SK-N-SH treated with all-trans-retinoic acid at 6 μM for 48 hours (cell line): ENCODE measurements around the gene PMCH.
"Not testable (repeated sequence)": the region's sequence is repeated elsewhere in the genome, so short reads cannot be mapped to it uniquely, and the experiment has no call there.

Source experiments
- ARNTL ChIP-seq: fragments of 450-650 bp; formaldehyde crosslinking; IDR thresholded peaks from 2 replicates; pipeline ENCODE4 v1.5.0; 2020; ENCODE audit warnings: low read depth, mild to moderate bottlenecking, moderate library complexity, borderline replicate concordance
- TCF4 ChIP-seq: fragments of 250-450 bp; sonication (Bioruptor Pico); IDR thresholded peaks from 2 replicates; pipeline ENCODE4 v1.8.0; 2021; ENCODE audit warnings: mild to moderate bottlenecking, moderate library complexity, borderline replicate concordance
- TOX ChIP-seq: fragments of 250-450 bp; sonication (Bioruptor Pico); IDR thresholded peaks from 2 replicates; pipeline ENCODE4 v1.8.0; 2021; ENCODE audit warnings: mild to moderate bottlenecking, moderate library complexity, borderline replicate concordance
- ZC3H10 ChIP-seq: fragments of 250-450 bp; sonication (Bioruptor Pico); IDR thresholded peaks from 2 replicates; pipeline ENCODE4 v1.5.1; 2021; ENCODE audit warnings: mild to moderate bottlenecking, moderate library complexity
- ZNF70 ChIP-seq: fragments of 450-650 bp; formaldehyde crosslinking; IDR thresholded peaks from 2 replicates; pipeline ENCODE4 v1.5.0; 2020; ENCODE audit warnings: mild to moderate bottlenecking, moderate library complexity
- TF ChIP-seq, protein P1 (sequence below): fragments of 250-450 bp; sonication (Bioruptor Pico); IDR thresholded peaks from 2 replicates; pipeline ENCODE4 v1.8.0; 2021; ENCODE audit warnings: low read depth, mild to moderate bottlenecking, moderate library complexity, borderline replicate concordance

DNA sequence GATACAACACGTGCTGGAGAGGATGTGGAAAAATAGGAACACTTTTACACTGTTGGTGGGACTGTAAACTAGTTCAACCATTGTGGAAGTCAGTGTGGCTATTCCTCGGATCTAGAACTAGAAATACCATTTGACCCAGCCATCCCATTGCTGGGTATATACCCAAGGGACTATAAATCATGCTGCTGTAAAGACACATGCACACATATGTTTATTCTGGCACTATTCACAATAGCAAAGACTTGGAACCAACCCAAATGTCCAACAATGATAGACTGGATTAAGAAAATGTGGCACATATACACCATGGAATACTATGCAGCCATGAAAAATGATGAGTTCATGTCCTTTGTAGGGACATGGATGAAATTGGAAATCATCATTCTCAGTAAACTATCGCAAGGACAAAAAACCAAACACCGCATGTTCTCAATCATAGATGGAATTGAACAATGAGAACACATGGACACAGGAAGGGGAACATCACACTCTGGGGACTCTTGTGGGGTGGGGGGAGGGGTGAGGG lies 50.5 kb downstream of the PMCH start:
- not testable (repeated sequence) for TF ChIP-seq ZNF70; ARNTL (CRISPR knock-in tag); ZC3H10 (CRISPR knock-in tag); TOX (CRISPR knock-in tag); TCF4
- TF ChIP-seq, protein P1, sequence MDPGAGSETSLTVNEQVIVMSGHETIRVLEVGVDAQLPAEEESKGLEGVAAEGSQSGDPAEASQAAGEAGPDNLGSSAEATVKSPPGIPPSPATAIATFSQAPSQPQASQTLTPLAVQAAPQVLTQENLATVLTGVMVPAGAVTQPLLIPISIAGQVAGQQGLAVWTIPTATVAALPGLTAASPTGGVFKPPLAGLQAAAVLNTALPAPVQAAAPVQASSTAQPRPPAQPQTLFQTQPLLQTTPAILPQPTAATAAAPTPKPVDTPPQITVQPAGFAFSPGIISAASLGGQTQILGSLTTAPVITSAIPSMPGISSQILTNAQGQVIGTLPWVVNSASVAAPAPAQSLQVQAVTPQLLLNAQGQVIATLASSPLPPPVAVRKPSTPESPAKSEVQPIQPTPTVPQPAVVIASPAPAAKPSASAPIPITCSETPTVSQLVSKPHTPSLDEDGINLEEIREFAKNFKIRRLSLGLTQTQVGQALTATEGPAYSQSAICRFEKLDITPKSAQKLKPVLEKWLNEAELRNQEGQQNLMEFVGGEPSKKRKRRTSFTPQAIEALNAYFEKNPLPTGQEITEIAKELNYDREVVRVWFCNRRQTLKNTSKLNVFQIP (CRISPR knock-in tag): not testable (repeated sequence)
